Left ventricle myocardium superior (tissue), 1 donor: ENCODE results near the gene SUFU. TPM values are rescaled to one million over a fixed set of nuclear protein-coding genes. Genes with fewer than 3 reads are reported as not detected.
A peak's percentile ranks its signal among the peaks of the same experiment; 100 is the strongest.
"Not testable (repeated sequence)": the region's sequence is repeated elsewhere in the genome, so short reads cannot be mapped to it uniquely, and the experiment has no call there.

Experiments used
- ATAC-seq: fragments of 200-7000 bp; cut with Tn5 transposase; one replicate; pipeline ENCODE4 v1.9.1; 2020; ENCODE audit warnings: mild to moderate bottlenecking, moderate library complexity
- DNase-seq: peaks from one replicate; pipeline ENCODE4 v3.0.0-alpha.2; 2020
- intact Hi-C: fragments of 100-400 bp; cut with micrococcal nuclease; formaldehyde crosslinking; loops from one replicate; pipeline ENCODE4 v1.11.0; 2022
- total RNA-seq: library from RNA; stranded (reverse); fragmentation: NEBNext Ultra II Directional; extraction: Animal tissue kit (Norgen Biotek cat#: 25700); gene quantifications from one replicate; pipeline ENCODE4 v1.2.1, GENCODE V29; 2021
- donor health status: DM: no; HTN: yes; CAD: no; lungs with severe emphysema.

The SUFU gene
- total RNA-seq, 1 donor from 2014 or later: 8.0 TPM

- DNase-seq (peak; percentile 13), ATAC-seq (no peak)
- intact Hi-C loops: no loop called here
These were observed 148.6 kb downstream of the SUFU start for GRCh38 chr10:102652170-102652916.

- ATAC-seq (no peak), DNase-seq (peak; percentile 8)
- intact Hi-C loops: no loop called here
These were observed 149.3 kb downstream of the SUFU start for GRCh38 chr10:102653060-102653459.

- intact Hi-C loops: no loop called here
- ATAC-seq (no peak), DNase-seq (peak; percentile 29)
These were observed 150.8 kb downstream of the SUFU start for GRCh38 chr10:102654566-102654965.

- DNase-seq (peak; percentile 24), ATAC-seq (no peak)
- intact Hi-C loops: no loop called here
These were observed 151.2 kb downstream of the SUFU start for GRCh38 chr10:102654969-102655368.

GRCh38 chr10:102656026-102656425 is 152.3 kb downstream of the SUFU start:
- intact Hi-C loops: no loop called here
- ATAC-seq (no peak), DNase-seq (peak; percentile 21)

DNA sequence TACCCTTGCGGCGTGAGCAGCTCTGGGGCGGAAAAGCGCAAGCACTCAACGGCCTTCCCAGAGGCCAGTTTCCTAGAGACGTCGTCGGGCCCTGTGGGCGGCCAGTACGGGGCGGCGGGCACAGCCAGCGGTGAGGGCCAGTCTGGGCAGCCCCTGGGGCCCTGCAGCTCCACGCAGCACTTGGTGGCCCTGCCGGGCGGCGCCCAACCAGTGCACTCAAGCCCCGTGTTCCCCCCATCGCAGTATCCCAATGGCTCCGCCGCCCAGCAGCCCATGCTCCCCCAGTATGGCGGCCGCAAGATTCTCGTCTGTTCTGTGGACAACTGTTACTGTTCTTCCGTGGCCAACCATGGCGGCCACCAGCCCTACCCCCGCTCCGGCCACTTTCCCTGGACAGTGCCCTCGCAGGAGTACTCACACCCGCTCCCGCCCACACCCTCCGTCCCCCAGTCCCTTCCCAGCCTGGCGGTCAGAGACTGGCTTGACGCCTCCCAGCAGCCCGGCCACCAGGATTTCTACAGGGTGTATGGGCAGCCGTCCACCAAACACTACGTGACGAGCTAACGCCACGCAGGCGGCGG is 153.1 kb downstream of the SUFU start:
- intact Hi-C loops: no loop called here
- peak; percentile 26 for DNase-seq
- no peak for ATAC-seq

- ATAC-seq: no peak
- peak; percentile 16 for DNase-seq
- intact Hi-C loops: no loop called here
These were observed 153.7 kb downstream of the SUFU start for GRCh38 chr10:102657451-102657850.

DNA sequence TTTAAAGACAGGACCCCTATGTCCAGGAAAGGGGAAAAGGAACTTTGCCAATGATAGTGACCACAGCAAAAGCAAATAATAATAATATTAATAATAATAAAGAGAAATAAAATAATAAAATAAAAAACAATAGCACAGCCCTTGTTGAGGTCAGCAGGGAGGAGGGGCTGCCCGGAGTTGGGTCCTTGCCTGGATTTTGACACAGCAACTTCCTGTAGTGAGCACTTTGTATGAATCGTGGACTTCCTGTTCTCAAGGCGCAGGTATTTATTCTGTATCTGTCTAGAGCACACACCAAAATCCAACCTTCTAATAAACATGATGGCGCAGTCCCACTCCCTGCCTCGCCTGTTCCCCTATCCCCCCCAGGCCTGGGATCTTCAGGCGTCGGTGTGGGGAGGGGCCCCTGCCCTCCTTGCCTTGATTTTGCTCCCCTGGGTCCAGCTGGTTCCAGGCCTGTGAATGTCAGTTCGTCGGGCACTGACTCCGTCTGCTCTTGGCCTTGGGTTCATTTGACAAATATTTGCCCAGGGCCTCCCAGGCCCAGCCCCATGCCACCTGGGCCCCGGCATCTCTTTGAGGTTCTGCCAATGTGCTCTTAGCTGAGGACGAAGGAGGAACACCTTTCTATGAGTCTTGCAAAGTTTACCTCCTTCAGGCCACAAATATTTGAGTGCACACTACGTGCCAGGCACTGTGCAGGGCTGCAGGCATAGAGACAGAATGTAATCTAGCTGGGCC is 154.4 kb downstream of the SUFU start:
- DNase-seq (peak; percentile 45), ATAC-seq (no peak)
- intact Hi-C loops: no loop called here

- DNase-seq (no peak), ATAC-seq (no peak)
- intact Hi-C loops: no loop called here
These were observed 155.0 kb downstream of the SUFU start for GRCh38 chr10:102658802-102659201.

GRCh38 chr10:102660888-102661657 is 157.3 kb downstream of the SUFU start:
- intact Hi-C loops: no loop called here
- ATAC-seq (peak; percentile 81), DNase-seq (peak; percentile 84)

GRCh38 chr10:102661658-102662028 is 157.9 kb downstream of the SUFU start:
- DNase-seq: no peak
- peak; percentile 22 for ATAC-seq
- intact Hi-C loops: no loop called here

- intact Hi-C loops: no loop called here
- ATAC-seq: no peak
- no peak for DNase-seq
These were observed 162.2 kb downstream of the SUFU start for GRCh38 chr10:102665904-102666509.

- ATAC-seq, DNase-seq, intact Hi-C loops: not testable (repeated sequence)
These were observed 163.6 kb downstream of the SUFU start for GRCh38 chr10:102667411-102667810.

DNA sequence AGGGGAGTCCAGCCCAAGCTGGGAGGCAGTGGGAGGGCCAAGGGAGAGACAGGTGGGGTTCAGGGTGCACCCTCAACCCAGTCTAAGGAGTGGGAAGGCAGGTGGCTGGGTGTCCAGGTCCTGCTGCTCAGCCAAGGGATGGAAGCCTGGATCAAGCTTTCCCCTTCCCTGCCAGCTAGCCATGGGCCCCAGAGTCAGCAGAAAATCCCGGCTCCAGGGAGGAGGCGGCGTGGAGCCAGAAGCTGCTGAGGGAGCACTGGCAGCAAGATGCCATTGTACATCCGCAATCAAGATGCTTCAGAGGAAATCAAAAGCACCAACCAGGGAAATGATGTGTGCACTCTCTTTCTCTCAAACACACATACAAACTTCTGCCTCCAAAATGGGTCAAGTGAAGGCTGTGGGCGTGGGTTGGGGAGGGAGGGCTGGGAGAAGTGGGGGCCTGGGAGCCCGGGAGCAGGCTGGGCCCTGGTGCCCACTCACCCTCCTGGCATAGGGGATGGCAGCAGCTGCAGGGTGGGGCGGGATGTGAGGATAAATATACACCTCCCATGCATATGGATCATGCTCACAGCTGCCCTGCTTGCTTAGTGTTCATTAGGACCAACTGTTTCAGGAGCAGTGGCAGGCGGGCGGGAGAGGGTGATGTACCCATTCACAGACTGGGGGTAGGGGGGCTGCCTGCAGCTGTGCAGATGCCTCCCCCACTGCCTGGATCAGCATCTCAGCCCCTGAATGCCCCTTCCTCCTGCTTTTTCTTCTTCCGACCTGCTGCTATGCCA is 164.7 kb downstream of the SUFU start:
- intact Hi-C loops: no loop called here
- ATAC-seq: no peak
- no peak for DNase-seq

DNA sequence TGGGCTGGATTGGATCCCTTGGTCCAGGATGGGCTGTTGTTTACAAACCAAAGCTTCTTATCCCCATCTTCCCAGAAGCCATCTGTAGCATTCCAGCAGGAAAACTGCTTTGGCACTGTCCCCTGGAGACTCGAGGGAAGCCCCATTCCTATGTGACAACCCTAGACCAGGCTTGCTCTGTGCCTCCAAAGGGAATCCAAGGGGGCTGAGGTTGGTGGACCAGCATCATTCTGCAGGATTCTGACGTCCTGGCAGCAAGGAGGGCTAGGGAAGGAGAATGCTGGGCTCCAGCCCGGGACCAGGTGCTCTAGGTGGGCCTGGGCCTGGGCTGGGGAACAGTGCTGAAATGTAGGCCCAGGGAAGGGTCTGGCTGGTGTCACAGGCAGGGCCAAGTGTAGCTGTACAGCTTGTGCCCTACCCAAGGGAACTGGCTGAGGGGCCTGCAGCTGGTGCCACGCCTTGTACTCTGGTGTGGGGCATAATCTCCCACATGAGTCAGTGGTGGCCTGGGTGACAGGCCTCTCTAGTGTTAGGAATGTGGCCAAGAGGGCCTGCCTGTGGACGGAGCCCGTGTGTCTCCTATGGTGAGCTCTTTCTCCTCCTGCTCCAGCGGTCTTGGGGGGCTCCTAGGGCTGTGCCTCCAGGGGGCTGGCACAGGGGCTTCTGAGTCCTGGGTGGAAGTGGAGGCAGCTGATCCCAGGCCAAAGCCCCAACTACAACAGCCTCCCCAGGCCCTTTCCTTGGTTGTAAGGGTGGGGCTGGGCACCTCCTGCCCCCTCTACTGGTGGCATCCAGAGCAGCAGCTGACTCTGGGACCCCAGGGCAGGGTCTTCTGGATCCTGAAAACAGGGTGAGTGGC is 165.7 kb downstream of the SUFU start:
- DNase-seq (peak; percentile 77), ATAC-seq (peak; percentile 82)
- intact Hi-C loops: no loop called here

- DNase-seq (no peak), ATAC-seq (no peak)
- intact Hi-C loops: no loop called here
These were observed 166.4 kb downstream of the SUFU start for GRCh38 chr10:102670065-102670670.

DNA sequence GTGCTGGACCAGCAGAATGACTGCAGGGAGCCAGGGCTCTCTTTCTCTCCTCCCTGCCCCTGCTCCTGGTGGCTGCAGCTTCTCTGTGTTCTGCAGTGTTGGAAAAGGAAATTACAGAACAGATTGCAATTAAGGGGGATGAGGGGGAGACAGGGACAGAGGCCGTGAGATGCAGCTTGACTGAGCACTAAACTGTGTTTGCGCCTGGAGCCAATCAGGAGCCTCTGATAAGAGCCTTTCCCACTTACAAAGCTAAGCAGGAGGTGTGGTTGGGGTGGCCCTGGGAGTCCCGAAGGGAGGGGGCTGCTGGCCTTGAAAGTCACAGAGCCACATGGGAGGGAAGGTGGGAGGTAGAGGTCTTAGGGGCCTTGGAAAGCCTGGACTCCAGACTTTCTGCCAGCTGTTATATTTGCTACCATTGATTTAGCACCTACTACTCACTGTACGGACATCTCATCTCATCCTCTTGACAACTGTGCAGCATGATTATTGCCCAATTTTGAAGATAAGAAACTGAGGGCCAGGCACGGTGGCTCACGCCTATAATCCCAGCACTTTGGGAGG is 167.2 kb downstream of the SUFU start:
- ATAC-seq: no peak
- DNase-seq: no peak
- intact Hi-C loops: no loop called here
